HepG2 (cell line): ENCODE data around the gene ANKRD1. TPM values are rescaled to one million over a fixed set of nuclear protein-coding genes. Genes with fewer than 3 reads are reported as not detected.

ENCODE experiments used
- CSRNP1 ChIP-seq: sonication (generic); formaldehyde crosslinking; IDR thresholded peaks from 2 replicates; pipeline ENCODE4 v1.8.1; 2023; ENCODE audit warnings: mild to moderate bottlenecking, missing genetic modification reagents
- DMAP1 ChIP-seq: IDR thresholded peaks from 2 replicates; pipeline ENCODE4 v1.6.1; 2016
- KLF6 ChIP-seq: IDR thresholded peaks from 2 replicates; pipeline ENCODE4 v1.8.0; 2016; ENCODE audit warnings: missing biosample characterization, missing genetic modification reagents
- MYPOP ChIP-seq: sonication (generic); formaldehyde crosslinking; IDR thresholded peaks from 2 replicates; pipeline ENCODE4 v1.8.1; 2023; ENCODE audit warnings: mild to moderate bottlenecking, moderate library complexity, missing genetic modification reagents
- REST ChIP-seq, 2 experiments: IDR thresholded peaks; 2 replicates each; pipeline ENCODE4 v1.6.1; 2011 to 2012; ENCODE audit warnings: low read length in 2 of 2, borderline replicate concordance in 1 of 2, low read depth in 1 of 2, mild to moderate bottlenecking in 1 of 2, moderate library complexity in 1 of 2
- RNF219 ChIP-seq: sonication (generic); formaldehyde crosslinking; IDR thresholded peaks from 2 replicates; pipeline ENCODE4 v1.5.0; 2020; ENCODE audit warnings: mild to moderate bottlenecking, missing genetic modification reagents
- RXRA ChIP-seq: sonication (generic); formaldehyde crosslinking; IDR thresholded peaks from 2 replicates; pipeline ENCODE4 v1.5.1; 2020; ENCODE audit warnings: missing genetic modification reagents
- SKI ChIP-seq: fragments of 450-650 bp; IDR thresholded peaks from one replicate; pipeline ENCODE4 v1.6.1; 2018; ENCODE audit warnings: mild to moderate bottlenecking; ENCODE audit not compliant: partially characterized antibody
- SOX5 ChIP-seq: IDR thresholded peaks from 2 replicates; pipeline ENCODE4 v1.6.1; 2016; ENCODE audit warnings: borderline replicate concordance
- ZBTB44 ChIP-seq: sonication (generic); formaldehyde crosslinking; IDR thresholded peaks from 2 replicates; pipeline ENCODE4 v1.4.0; 2020; ENCODE audit warnings: missing genetic modification reagents
- ZNF430 ChIP-seq: sonication (generic); formaldehyde crosslinking; IDR thresholded peaks from 2 replicates; pipeline ENCODE4 v1.9.0; 2021; ENCODE audit warnings: mild to moderate bottlenecking, missing genetic modification reagents
- ZNF614 ChIP-seq: IDR thresholded peaks from 2 replicates; pipeline ENCODE4 v1.6.1; 2018; ENCODE audit warnings: missing biosample characterization, missing genetic modification reagents, inconsistent platforms, borderline replicate concordance
- ZNF839 ChIP-seq: sonication (generic); formaldehyde crosslinking; IDR thresholded peaks from 2 replicates; pipeline ENCODE4 v1.4.0; 2020; ENCODE audit warnings: missing genetic modification reagents, mild to moderate bottlenecking, borderline replicate concordance
- ZSCAN30 ChIP-seq: sonication (generic); formaldehyde crosslinking; IDR thresholded peaks from 2 replicates; pipeline ENCODE4 v1.5.0; 2020; ENCODE audit warnings: mild to moderate bottlenecking, missing genetic modification reagents
- polyA plus RNA-seq, 8 experiments: library from polyadenylated mRNA; depleted of rRNA in 3 of 8; stranded (reverse) in 7 of 8; unstranded in 1 of 8; fragments of >200 nt; fragmentation: Illumina TruSeq in 4 of 8; extraction: Trizol in 4 of 8; gene quantifications; 2 replicates each; pipeline versions ENCODE4 v1.2.1 to v1.2.3, GENCODE V29; 2011 to 2016; ENCODE audit warnings: low read depth in 4 of 8, missing spikeins in 1 of 8, mixed read lengths in 1 of 8; ENCODE audit not compliant: insufficient read depth in 1 of 8
- total RNA-seq, 5 experiments: library from RNA; depleted of rRNA; stranded (reverse); fragments of >200 nt; fragmentation: Illumina TruSeq; extraction: Trizol; gene quantifications; 2 replicates each; pipeline ENCODE4 v1.2.3, GENCODE V29; 2016; ENCODE audit warnings: low read depth in 1 of 5
- TF ChIP-seq, protein P1 (sequence below): IDR thresholded peaks from 2 replicates; pipeline ENCODE4 v1.6.1; 2016; ENCODE audit warnings: missing compliant biosample characterization, missing genetic modification reagents, borderline replicate concordance

Gene ANKRD1
- total and polyA plus RNA-seq, 2 of the 13 experiments (the other 11 are each of a cell fraction or from before 2014, with no cell fraction given) = 19.4 to 41.8 TPM

- TF ChIP-seq RNF219 (CRISPR knock-in tag) = no peak
- no peak for TF ChIP-seq MYPOP (CRISPR knock-in tag)
- TF ChIP-seq ZNF614 = 0 out of 2 replicates have a peak, but pooled peaks have one; percentile 58
- TF ChIP-seq SOX5 (CRISPR knock-in tag) = peak; percentile 81
- TF ChIP-seq, protein P1, sequence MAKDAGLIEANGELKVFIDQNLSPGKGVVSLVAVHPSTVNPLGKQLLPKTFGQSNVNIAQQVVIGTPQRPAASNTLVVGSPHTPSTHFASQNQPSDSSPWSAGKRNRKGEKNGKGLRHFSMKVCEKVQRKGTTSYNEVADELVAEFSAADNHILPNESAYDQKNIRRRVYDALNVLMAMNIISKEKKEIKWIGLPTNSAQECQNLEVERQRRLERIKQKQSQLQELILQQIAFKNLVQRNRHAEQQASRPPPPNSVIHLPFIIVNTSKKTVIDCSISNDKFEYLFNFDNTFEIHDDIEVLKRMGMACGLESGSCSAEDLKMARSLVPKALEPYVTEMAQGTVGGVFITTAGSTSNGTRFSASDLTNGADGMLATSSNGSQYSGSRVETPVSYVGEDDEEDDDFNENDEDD (CRISPR knock-in tag) = no peak
- TF ChIP-seq KLF6 (CRISPR knock-in tag) = no peak
- peak; percentile 89; the same call in 1 of the 2 replicates for TF ChIP-seq RXRA
- TF ChIP-seq REST (IDR thresholded peaks at IDR 0.05; ENCODE audit: borderline replicate concordance in 1 of 2, low read depth in 1 of 2, low read length in 2 of 2) = peak in 1 of 2 experiments; percentile 66; a peak in 2 of 4 replicates
- TF ChIP-seq CSRNP1 (CRISPR knock-in tag) = no peak
- TF ChIP-seq ZNF839 = no peak
- no peak for TF ChIP-seq ZBTB44 (CRISPR knock-in tag)
- no peak for TF ChIP-seq ZSCAN30 (CRISPR knock-in tag)
- TF ChIP-seq ZNF430 (CRISPR knock-in tag) = peak; percentile 67; the same call in 1 of the 2 replicates
- TF ChIP-seq SKI = peak; percentile 69
- TF ChIP-seq DMAP1 = peak; percentile 74
Measured at GRCh38 chr10:90930971-90931871, 10.3 kb upstream of the ANKRD1 start (continued).
